DMS153 (cell line): Measurements from ENCODE around the gene OR7C2.
"Not testable (repeated sequence)": the region's sequence is repeated elsewhere in the genome, so short reads cannot be mapped to it uniquely, and the experiment has no call there.

Source experiments
- DNase-seq: peaks from one replicate; lab custom pipeline; 2025; lab: John Stamatoyannopoulos, UW

Gene OR7C2

GRCh38 chr19:14941189-14941588 lies at the start of gene OR7C2:
Gene OR7C2 (plus strand): TSS chr19:14941489. CDS start chr19:14941489, 0 bp downstream.
- no peak for DNase-seq

DNA sequence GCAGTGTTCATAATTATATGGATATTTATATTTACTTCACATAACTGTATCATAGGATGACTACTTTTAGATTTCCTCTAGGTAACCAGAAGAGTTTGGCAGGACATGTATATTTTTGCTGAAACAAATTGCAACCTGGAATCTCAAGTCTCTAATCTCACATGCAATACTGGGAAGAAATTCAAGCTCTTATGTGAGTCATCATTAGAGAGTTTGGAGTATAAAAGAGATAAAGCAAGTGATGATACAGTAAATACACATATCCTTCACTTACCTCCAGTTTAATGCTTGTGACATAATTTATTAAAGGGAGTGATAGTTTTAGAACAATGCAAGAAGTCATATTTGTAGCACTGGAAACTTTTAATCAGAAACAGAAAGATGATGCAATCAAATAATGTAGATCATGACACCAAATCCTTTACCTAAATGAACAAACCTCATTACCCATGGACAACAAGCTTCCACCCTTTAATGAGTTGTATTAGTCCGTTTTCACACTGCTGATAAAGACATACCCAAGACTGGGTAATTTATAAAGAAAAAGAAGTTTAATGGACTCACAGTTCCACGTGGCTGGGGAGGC lies 39.5 kb upstream of the OR7C2 start:
- DNase-seq, result no peak

DNA sequence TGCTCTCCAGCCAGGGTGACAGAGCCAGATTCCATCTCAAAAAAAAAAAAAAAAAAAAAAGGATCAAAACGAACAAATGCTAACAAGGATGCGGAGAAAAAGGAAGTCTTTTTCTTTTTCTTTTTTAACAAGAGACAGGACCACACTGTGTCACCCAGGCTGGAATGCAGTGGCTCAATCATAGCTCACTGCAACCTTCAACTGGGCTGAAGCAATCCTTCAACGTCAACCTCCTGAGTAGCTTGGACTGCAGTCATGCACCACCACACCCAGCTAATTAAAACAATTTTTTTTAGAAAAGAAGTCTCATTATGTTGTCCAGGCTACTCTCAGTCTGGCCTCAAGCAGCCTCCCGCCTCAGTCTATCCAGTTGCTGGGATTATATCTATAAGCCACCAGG lies 34.6 kb upstream of the OR7C2 start:
- no peak for DNase-seq

DNA sequence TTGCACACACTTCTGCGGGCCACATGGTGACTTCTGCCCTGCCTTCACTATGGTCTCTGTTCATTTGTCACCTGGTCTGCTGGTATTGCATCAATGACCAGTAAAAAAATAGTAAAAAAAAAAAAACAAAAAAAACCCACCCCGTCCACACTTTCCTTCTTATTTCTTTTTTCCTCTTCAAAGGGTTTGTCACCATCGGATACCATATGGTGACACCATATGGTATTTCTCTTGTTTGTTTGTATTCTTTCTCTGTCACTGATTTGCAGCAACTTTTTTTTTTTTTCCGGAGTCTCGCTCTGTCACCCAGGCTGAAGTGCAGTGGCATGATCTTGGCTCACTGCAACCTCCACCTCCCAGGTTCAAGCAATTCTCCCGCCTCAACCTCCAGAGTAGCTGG lies 26.2 kb upstream of the OR7C2 start:
- no peak for DNase-seq

DNA sequence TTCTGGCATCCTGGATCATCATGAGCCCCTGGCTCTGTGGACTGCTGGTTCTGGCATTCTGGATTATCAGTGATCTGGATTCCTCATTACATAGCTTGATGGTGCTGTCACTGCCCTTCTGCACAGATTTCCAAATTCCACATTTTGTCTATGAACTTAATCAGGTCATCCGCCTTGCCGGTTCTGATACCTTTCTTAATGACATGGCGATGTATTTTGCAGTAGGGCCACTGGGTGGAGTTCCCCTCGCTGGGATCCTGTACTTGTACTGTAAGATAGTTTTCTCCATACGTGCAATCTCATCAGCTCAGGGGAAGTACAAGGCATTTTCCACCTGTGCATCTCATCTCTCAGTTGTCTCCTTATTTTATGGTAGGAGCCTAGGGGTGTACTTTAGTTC lies 24.4 kb upstream of the OR7C2 start:
- no peak for DNase-seq

DNA sequence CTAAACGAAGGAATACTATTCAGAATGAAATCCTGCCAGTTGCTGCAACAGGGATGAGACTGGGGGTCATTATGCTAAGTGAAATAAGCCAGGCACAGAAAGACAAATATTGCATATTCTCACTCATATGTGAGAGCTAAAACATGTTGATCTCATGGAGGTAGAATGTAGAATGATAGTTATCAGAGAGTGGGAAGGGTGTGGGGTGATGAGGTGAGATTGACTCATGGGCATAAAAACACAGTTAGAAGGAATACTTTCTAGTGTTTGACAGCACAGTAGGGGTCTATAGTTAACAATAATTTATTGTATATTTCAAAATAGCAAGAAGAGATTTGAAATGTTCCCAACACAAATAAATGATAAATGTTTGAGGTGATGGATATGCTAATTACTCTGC lies 7.8 kb upstream of the OR7C2 start:
- no peak for DNase-seq

DNA sequence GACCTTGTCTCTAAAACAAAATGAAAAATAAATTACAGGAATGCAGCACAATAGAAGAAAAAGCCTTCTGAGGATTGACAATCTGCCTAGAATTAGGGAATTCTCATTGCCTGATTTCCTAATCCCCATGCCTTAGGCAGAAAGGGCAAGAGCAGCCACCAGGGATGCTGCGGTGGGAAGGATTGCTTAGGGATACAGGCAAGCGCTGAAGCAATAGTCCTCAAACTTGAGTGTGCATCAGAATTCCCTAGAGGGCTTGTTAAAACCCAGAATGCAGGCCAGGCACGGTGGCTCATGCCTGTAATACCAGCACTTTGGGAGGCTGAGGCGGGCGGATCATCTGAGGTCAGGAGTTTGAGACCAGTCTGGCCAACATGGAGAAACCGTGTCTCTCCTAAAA lies 1.0 kb upstream of the OR7C2 start:
- no peak for DNase-seq

- no peak for DNase-seq
Measured at GRCh38 chr19:14943601-14944000, 2.3 kb downstream of the OR7C2 start.

GRCh38 chr19:14944456-14944855 lies 3.2 kb downstream of the OR7C2 start:
- no peak for DNase-seq

DNA sequence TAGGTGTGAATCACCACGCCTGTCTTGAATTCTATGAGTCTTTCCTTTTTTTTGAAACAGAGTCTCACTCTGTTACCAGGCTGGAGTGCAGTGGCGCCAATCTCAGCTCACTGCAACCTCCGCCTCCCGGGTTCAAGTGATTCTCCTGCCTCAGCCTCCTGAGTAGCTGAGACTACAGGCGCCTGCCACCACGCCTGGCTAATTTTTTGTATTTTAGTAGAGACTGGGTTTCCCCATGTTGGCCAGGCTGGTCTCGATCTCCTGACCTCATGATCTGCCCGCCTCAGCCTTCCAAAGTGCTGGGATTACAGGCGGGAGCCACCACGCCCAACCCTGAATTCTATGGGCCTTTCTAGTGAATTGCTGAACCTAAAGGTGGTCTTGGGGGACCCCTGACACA lies 8.1 kb downstream of the OR7C2 start:
- DNase-seq, result not testable (repeated sequence)

DNA sequence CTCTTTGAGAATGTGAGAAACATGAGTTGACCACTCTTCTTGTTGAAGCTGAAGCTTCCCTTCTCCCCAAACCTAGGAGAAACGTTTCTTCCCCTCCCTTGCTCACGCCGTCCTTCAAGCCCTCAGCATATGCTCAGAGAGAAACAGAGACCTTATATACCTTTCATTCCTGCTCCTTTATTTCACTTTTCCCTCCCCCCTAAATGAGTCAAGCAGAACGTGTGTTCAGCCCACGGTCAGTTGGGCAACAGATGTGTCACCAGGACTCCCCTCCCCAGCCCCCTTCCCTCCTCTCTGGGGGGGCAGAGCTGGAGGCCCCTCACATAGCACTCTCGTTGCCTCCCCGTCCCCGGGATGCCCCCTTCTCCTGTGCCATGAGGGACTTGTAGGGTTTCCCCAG lies 8.6 kb downstream of the OR7C2 start:
- DNase-seq, result no peak

DNA sequence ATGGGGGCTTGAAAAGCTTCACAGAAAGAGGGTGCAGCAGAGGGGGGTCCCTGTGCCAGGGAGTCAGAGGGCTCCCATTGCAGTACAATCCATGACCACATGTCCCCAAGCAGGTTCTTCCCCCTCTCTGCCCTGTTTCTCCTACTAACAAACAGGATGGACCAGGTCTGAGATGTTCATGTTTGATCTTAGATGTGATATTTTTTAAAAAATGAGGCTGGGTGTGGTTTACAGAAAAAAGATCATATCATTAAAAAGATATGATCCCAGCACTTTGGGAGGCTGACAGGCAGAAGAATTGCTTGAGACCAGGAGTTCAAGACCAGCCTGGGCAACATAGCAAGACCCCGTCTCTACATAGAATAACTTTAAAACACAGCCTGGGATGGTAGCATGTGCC lies 9.1 kb downstream of the OR7C2 start:
- DNase-seq, result no peak

GRCh38 chr19:14952767-14953166 lies 11.5 kb downstream of the OR7C2 start:
- DNase-seq, result no peak

DNA sequence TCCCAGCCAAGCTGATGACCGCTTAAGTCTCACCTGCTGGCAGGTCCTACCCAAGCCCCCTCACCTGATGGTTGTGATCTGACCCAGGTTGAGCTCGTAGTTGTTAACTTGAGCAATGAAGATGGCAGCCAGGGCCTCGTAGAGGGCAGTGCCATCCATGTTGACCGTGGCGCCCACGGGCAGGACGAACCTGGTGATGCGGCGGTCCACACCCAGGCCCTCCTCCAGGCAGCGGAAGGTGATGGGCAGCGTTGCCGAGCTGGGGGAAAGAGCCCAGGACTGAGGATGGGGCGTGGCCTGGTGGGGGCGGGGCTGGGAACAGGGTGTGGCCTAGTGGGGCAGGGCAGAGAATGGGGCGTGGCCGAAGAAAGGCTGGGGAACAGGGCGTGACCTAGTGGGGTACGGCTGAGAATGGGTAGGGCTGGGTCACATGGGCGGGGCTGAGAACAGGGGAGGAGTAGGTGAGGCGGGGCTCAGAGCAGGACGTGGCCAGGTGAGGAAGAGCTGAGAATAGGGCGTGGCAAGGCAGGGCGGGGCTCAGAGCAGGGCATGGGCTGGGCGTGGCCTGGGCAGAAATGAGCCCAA lies 12.9 kb downstream of the OR7C2 start:
- DNase-seq, result no peak

DNA sequence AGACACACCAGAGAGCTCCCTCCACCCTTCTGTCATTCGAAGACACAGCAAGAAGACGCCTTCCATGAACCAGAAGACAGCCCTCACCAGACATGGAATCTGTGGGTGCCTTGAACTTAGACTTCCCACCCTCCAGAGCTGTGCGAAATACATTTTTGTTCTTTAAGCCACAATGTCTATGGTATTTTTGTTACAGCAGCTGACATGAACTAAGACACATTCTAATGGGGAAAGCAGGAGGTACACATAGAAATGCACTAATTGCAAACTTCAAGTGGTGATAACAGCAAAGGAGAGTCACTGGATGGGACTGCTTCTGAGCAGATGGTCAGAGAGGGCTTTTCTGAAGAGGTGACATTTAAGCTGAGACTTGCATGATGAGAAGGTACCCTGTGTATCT lies 16.2 kb downstream of the OR7C2 start:
- no peak for DNase-seq

DNA sequence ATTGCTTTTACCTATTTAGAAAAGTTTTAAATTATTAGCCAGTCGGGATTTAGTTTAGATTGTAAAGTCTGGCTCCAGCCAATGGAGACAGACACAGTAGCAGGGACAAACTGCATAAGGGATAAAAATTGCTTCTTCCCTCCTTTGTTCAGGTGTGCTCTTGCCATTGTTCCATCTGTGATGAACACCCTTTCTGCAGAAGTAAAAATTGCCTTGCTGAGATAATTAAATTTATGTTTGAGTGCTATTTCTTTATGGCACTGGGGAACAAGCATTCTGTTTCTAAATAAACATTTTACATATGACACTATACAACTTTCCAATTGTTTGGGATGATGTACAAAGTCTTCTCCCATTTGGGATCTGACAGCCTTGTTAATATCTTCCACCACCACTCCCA lies 18.0 kb downstream of the OR7C2 start:
- DNase-seq, result no peak

DNA sequence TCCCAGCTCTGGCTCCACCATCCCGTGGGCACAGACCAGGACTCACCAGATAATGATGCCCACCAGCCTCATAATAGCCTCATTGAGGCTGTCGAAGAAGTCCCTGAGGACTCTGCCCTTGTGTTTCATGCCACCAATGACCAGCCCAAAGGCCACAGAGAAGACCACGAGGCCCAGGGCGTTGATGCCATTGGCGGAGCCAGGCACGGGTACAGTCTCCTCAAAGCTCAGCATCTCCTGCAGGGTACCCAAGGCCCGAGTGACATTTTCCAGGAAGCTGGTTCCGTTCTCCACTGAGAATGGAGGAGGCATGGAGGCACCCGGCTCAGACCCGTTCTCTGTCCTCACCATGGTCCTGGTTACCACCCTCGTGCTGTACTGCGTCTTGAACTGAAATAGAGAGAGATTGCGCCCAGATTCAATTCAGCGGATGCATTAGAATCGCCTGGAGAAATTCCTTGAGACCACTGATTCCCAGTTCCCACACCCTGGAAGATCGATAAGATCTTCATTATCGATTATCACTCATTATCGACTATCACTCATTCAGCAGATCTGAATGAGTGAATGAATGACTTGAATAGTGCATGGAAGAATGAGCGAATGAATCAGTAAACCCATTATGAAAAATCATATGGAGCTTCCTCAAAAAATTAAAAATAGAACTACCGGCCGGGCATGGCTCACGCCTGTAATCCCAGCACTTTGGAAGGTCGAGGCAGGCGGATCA lies 20.8 kb downstream of the OR7C2 start:
- no peak for DNase-seq

- DNase-seq, result no peak
Measured at GRCh38 chr19:14968247-14968646, 27.0 kb downstream of the OR7C2 start.

DNA sequence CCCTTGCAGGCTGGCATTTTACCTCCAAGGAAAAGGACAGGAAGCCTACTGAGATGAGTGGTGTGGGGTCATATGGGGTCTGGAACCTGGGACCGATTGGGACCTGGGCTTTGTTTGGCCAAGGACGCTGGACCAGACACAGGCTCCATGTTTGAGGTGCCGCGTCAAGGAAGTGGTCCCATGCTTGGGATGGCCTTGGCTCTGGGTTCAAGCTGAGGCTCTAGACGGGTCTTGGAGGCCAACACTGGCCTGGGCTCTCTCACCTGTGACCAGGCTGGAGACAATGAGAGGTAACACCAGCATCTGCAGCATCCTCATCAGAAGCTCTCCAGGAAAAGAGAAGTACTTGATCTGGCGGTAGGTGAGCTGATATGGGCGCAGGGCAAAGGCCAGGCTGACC lies 30.2 kb downstream of the OR7C2 start:
- DNase-seq, result no peak

- no peak for DNase-seq
Measured at GRCh38 chr19:14972676-14973075, 31.4 kb downstream of the OR7C2 start.

- DNase-seq, result no peak
Measured at GRCh38 chr19:14974488-14974887, 33.2 kb downstream of the OR7C2 start.

GRCh38 chr19:14977128-14977527 lies 35.8 kb downstream of the OR7C2 start:
- DNase-seq, result no peak

- no peak for DNase-seq
Measured at GRCh38 chr19:14978161-14978776, 37.0 kb downstream of the OR7C2 start.
